ENCODE measurements around the gene CFAP221.

CFAP221 gene

DNA sequence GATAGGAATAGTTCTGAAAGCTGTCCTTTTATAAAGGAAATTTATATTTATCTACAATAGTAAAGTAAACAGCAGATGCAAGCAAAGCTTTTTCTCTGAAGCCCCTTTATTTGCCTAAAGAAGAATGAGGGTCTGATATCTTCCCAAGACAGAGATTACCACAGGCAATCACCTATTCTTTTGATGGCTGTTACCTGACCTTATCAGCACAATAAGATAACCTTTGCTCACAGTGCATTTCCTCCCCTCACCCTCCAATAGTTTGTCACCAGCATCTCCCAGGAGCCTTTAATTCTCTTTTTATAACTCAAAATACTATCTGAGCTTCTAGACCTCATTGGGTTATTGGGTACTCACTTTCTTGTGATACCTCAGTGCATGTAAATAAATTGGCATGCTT, 6.5 kb upstream of the CFAP221 start:
- DNase-seq, result no peak

GRCh38 chr2:119541476-119541875, 2.8 kb upstream of the CFAP221 start:
- DNase-seq, result no peak

- DNase-seq, result no peak
Measured at GRCh38 chr2:119544939-119545475, 758 bp downstream of the CFAP221 start.

DNA sequence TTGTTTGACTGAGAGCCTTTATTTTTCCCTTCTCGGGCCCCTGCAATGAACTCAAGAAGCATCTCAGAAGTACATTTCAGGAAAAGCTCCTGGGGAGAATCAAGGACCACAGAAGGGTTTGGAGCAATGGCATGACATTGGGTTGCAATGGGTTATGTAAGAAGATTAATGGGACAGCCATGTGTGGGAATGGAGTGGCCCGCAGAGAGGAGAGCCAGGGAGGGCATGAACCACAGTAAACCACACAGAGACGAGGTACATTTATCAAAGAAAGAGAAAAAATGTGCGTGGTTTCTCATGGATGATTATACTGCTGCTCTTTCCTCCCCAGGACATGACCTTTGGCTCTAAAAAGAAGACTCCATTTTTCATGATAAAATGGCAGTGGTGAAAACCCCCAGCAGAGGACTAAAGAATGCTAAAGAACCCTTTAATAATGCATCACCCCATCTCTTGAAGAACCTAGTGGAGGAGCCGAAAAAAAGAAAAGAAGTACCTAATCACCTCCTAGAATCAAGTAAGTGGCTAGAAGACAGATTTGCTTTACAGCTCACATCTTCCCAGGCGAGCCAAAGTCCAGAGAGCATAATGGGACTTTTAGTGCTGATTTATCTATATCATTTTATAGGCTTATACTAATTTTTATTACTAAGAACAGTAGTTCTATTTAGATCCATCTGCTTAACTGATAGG, 1.7 kb downstream of the CFAP221 start:
- DNase-seq, result no peak

- no peak for DNase-seq
Measured at GRCh38 chr2:119546447-119546767, 2.2 kb downstream of the CFAP221 start.

- DNase-seq, result no peak
Measured at GRCh38 chr2:119548516-119549120, 4.4 kb downstream of the CFAP221 start.

- DNase-seq, result no peak
Measured at GRCh38 chr2:119549241-119549640, 5.0 kb downstream of the CFAP221 start.

DNA sequence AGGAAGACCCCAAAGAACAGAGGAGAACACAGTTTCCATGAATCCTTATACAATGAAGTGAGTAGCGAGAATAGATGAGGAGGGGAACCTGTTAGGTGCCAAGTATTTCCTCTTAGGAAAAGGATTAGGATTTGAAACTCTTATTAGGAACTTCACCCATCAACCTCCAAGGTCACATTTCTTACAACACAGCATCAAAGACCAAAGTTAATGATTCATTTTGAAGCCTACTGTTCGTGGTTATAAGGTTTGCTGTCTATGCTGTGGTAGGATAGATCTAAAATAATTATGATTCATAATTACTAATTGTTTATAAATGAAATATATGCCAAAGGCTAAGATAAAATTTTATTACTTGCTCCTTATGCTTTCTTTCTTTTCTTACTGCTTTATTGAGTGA, 6.1 kb downstream of the CFAP221 start:
- DNase-seq, result no peak

DNA sequence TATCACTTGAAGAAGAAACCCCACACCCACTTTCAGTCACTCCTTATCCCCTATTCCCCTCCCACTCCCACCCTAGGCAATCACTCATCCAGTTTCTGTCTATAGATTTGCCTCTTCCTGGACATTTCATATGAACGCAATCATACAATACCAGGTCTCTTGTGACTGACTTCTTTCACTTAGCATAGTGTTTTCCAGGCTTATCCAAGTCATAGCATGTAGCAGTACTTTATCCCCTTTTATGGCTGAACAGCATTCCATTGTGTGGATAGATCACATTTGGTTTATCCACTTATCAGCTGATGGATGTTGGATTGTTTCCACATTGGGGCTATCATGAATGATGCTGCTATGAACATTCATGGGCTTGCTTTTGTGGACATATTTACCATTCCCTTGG, 6.6 kb downstream of the CFAP221 start:
- no peak for DNase-seq

GRCh38 chr2:119552902-119553301, 8.7 kb downstream of the CFAP221 start:
- DNase-seq, result no peak

GRCh38 chr2:119553687-119554344, 9.6 kb downstream of the CFAP221 start:
- no peak for DNase-seq

- DNase-seq, result no peak
Measured at GRCh38 chr2:119565481-119565880, 21.2 kb downstream of the CFAP221 start.

DNA sequence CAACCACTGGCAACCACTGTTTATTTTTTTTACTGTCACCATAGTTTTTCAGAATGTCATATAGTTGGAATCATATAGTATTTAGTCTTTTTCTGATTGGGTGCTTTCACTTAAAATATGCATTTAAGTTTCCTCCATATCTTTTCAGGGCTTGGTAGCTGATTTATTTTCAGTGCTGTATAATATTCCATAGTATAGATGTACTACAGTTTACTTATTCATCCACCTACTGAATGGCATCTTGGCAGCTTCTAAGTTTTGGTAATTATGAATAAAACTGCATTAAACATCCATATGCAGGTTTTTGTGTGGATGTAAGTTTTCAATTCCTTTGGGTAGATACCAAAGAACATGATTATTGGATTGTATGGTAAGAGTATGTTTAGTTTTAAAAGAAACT, 23.0 kb downstream of the CFAP221 start:
- DNase-seq, result no peak

GRCh38 chr2:119574108-119574815, 30.0 kb downstream of the CFAP221 start:
- peak; percentile 32 for DNase-seq

GRCh38 chr2:119574864-119575263, 30.6 kb downstream of the CFAP221 start:
- no peak for DNase-seq

- no peak for DNase-seq
Measured at GRCh38 chr2:119575439-119575838, 31.2 kb downstream of the CFAP221 start.

- DNase-seq, result no peak
Measured at GRCh38 chr2:119579424-119580295, 35.4 kb downstream of the CFAP221 start.

DNA sequence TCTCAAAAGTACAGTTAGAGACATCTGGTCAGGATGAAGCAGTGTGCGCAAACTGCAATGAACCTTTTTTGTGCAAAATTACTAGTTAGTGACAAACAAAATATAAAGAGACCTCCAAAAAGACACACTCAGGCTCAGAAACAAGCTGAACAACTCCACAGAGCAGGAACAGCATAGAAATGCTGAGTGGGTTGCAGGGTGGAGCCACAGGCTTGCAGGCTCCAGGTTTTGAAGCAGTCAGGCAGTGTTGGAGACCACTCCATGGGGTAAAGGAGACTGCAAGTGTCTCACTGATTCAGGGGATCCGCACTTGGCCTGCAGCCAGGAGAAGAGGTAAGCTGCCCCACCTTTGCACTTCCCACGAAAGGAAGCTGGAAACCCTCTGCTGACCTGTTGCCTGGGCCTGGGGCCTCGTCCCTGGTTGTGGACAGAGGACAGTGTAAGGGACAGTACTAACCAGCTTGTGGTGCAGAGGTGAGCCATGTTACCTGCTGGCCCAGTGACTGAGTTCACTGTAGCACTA, 36.4 kb downstream of the CFAP221 start:
- no peak for DNase-seq

- no peak for DNase-seq
Measured at GRCh38 chr2:119583291-119583690, 39.0 kb downstream of the CFAP221 start.

- no peak for DNase-seq
Measured at GRCh38 chr2:119584469-119584868, 40.2 kb downstream of the CFAP221 start.

DNA sequence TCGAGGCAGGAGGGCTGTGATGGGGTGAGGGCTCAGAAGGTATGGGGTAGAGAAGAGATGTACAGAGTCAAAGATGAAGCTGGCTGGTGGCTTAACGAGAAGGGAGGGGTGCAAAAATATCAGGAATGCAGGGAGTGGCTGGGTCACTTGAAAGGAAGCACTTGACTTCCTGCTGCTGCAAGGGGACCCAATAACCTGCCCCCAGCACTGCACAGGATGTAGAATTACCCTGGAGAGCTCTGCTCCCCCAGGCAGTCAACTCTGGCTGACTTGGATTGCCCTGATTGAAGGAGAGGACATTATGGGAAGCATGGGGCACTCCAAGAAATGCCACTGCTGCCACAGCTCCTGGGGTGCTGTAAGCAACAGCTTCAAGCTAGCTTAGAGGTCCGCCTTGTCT, 41.8 kb downstream of the CFAP221 start:
- no peak for DNase-seq

DNA sequence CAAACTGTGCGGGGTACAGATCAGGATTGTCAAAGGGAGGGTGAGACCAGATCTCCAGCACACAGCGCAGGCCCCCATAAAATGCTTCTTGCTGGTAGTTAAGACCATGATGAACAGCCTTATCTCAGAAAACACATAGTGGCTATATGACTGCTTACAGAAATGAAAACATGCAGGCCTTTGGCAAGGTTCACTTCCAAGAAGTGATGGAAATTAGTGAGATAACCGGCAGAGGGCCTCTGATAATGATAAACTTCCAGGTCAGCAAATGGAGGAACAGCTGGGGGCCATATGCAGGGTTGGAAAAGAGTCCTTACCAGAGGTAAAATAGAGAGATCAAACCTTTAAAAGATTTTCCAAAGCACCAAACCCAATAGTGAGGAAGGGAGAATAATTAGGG, 46.6 kb downstream of the CFAP221 start:
- no peak for DNase-seq

Measured in activated CD4-positive, alpha-beta T cell treated with anti-CD3 and anti-CD28 coated beads, Interleukin-2, amount 50 U/mL, for 16 hours (primary cell).